ENCODE results near the gene CCDC92B.

DNA sequence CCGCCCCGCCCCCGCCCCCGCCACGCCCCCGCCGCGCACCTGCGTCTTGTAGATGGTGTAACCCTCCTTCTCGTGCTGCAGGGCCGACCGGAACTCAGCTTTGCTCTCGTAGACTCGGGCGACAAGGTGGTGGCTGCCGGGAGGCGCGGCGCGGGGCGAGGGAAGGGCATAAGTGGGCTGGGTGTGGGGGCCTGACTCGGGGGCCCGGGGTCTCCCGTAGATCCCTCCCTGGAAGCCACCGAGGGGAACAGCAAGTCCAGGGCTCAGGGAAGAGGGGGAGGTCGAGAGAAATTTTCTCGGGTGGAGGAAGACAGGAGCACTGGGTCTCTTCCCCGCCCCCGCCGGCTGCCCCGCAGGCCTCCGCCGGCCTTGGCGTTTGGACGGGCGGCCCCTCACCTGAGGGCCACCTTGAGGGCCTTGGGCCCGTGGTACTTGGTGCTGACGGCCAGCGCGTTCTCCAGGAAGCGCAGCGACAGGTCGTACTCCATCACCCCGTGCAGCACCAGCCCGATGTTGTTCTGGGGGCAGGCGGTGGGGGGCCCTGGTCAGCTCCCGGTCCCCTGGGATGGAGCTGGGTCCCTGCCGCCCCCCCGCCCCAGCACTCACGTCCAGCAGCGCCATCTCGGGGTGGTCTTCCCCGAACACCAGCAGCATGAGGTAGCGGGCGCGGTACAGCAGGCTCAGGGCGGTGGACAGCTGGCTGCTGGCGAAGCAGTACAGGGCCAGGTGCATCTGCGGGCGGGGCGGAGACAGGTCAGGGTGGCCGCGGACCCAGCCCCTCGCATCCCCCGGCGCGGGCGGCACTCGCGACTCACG, 57.3 kb downstream of the CCDC92B start:
- TF ChIP-seq POLR2A (IDR thresholded peaks at IDR 0.05; ENCODE audit: low read depth, low read length) = no peak
- TF ChIP-seq POLR2AphosphoS5 (IDR thresholded peaks at IDR 0.05; ENCODE audit: low read depth, low read length) = no peak
- TF ChIP-seq TAF1 (IDR thresholded peaks at IDR 0.05; ENCODE audit: low read depth, low read length) = no peak
- TF ChIP-seq PAX5 (IDR thresholded peaks at IDR 0.05; ENCODE audit: insufficient read depth, low read length, severe bottlenecking) = no peak
